Naive thymus-derived CD8-positive, alpha-beta T cell (primary cell): ENCODE data around the gene DSCAM. TPM values are rescaled to one million over a fixed set of nuclear protein-coding genes. Genes with fewer than 3 reads are reported as not detected.

Experiments
- ATAC-seq, 2 donors: fragments of 150-1000 bp; cut with Tn5 transposase in 1 of 2; sonication (Bioruptor Pico), chemical (Tn5 transposase) in 1 of 2; 1 replicate in 1 of 2; 2 replicates in 1 of 2; pipeline ENCODE4 v1.10.0; 2021; ENCODE audit warnings: mild to moderate bottlenecking in 2 of 2, moderate library complexity in 2 of 2
- POLR2A ChIA-PET: fragments of 350-600 bp; sonication (Branson Sonifier 250); formaldehyde crosslinking; loops from one replicate; lab custom pipeline; 2021; ENCODE audit warnings: antibody characterized with exemption; lab: Charles Lee
- DNase-seq, 10 donors: peaks; one replicate each; pipeline versions ENCODE4 v3.0.0 to v3.0.0-alpha.2; 2020 to 2022
- H3K27ac Mint-ChIP-seq, 10 donors: one replicate each; pipeline ENCODE4 v1.8.0; 2020 to 2022; ENCODE audit warnings: mild to moderate bottlenecking in 10 of 10, mixed read lengths in 10 of 10, moderate library complexity in 4 of 10, inconsistent platforms in 1 of 10
- H3K27me3 Mint-ChIP-seq, 5 donors: one replicate each; pipeline ENCODE4 v1.8.0; 2021 to 2022; ENCODE audit warnings: mixed read lengths in 5 of 5
- H3K36me3 Mint-ChIP-seq, 3 donors: one replicate each; pipeline ENCODE4 v1.8.0; 2020 to 2022; ENCODE audit warnings: mixed read lengths in 3 of 3, mild to moderate bottlenecking in 2 of 3, inconsistent platforms in 1 of 3
- H3K4me1 Mint-ChIP-seq, 4 donors: one replicate each; pipeline ENCODE4 v1.8.0; 2021 to 2022; ENCODE audit warnings: mixed read lengths in 4 of 4
- H3K4me3 Mint-ChIP-seq, 10 donors: one replicate each; pipeline ENCODE4 v1.8.0; 2020 to 2022; ENCODE audit warnings: mild to moderate bottlenecking in 10 of 10, mixed read lengths in 10 of 10, moderate library complexity in 6 of 10, inconsistent platforms in 1 of 10
- H3K9me3 Mint-ChIP-seq, 9 donors: one replicate each; pipeline ENCODE4 v1.8.0; 2020 to 2022; ENCODE audit warnings: mixed read lengths in 9 of 9, mild to moderate bottlenecking in 3 of 9, inconsistent platforms in 1 of 9, moderate library complexity in 1 of 9
- polyA plus RNA-seq, 3 donors: library from polyadenylated mRNA; unstranded; fragments of 300-500 nt; fragmentation: Illumina TruSeq; gene quantifications; one replicate each; pipeline ENCODE4 v1.2.3, GENCODE V29; 2021
- total RNA-seq, 8 experiments: library from RNA in 2 of 8; stranded (reverse) in 2 of 8; gene quantifications; one replicate each; pipeline ENCODE4 v1.2.3 and lab custom pipeline; 2021 to 2026

The DSCAM gene
- total and polyA plus RNA-seq, 5 experiments from 2014 or later = not detected

DNA sequence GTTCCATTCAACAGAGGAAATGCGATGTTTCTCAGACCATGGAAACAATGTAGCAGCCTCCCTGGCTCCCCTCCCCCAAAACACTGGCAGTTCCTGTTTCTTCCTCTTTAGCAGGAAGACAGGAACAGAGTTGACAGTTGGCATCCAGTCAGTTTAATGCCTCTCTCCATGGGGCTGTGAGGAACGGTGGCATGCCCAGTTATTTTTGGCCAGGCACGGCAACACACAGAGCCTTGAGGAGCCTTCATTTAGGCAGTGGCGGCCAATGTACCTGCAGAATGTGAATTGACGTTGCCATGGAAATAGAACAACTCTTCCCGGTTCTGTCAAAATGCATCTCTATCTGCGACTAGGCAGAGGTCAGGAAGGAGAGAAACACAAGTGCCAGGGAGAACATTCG is 330.6 kb downstream of the DSCAM start:
- DNase-seq (no peak), ATAC-seq (no peak)
- Mint-ChIP-seq H3K4me3 (no peak overlapping the region), H3K27me3 (peaks cover 0 to 3% (median 0%) of the 10 kb centered on the region in 5 donors), H3K36me3 (no peaks in the 10 kb centered on the region), H3K27ac (no peak overlapping the region), H3K4me1 (peaks cover 0 to 3% (median 0%) of the 10 kb centered on the region in 4 donors), H3K9me3 (peaks cover 0 to 9% (median 0%) of the 10 kb centered on the region in 9 donors)
- POLR2A ChIA-PET = no interaction called here

DNA sequence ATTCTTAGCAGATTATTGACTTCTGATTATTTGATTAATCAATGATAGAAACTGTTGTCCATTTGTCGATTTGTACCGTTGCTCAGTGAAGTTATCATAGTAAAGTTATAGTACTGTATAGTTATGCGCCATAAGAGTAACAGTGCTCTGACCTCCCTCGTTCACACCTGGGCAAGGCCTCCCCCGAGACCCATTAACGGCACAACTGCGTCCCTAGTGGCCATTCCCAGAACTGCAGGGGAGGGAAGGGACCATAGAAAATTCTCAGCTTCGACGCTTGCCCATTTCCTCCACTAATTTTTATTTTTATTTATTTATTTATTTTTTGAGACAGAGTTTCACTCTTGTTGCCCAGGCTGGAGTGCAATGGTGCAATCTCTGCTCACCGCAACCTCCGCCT is 334.4 kb downstream of the DSCAM start:
- H3K36me3 Mint-ChIP-seq = no peaks in the 10 kb centered on the region
- ATAC-seq (no peak), DNase-seq (no peak)
- H3K4me1 Mint-ChIP-seq = peaks cover 0 to 3% (median 0%) of the 10 kb centered on the region in 4 donors
- H3K4me3 Mint-ChIP-seq = no peak overlapping the region
- POLR2A ChIA-PET = no interaction called here
- peaks cover 0 to 3% (median 0%) of the 10 kb centered on the region in 5 donors for H3K27me3 Mint-ChIP-seq
- peaks cover 0 to 9% (median 0%) of the 10 kb centered on the region in 9 donors for H3K9me3 Mint-ChIP-seq
- no peak overlapping the region for H3K27ac Mint-ChIP-seq

DNA sequence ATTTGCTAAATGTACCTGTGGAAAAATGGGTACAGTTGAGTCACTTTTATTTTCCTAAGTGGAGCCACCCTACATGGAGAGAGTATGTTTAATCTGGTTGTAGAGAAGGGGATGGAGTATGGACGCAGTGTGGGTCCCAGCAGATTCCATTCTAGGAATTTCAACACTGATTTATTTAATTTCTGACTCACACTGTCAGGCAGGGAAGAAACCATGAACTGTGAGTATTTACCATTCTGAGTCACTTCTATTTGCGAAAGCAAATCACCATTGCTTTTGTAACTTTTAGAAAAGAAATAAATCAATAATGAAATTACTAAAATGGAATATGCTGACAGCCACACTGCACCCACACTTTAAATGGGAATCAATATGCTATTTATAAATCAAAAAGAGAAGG is 339.0 kb downstream of the DSCAM start:
- DNase-seq (no peak), ATAC-seq (no peak)
- peaks cover 0 to 6% (median 0%) of the 10 kb centered on the region in 9 donors for H3K9me3 Mint-ChIP-seq
- H3K27ac Mint-ChIP-seq = no peak overlapping the region
- peaks cover 0 to 9% (median 2%) of the 10 kb centered on the region in 5 donors for H3K27me3 Mint-ChIP-seq
- no peak overlapping the region for H3K4me3 Mint-ChIP-seq
- POLR2A ChIA-PET = no interaction called here
- H3K36me3 Mint-ChIP-seq = no peaks in the 10 kb centered on the region
- H3K4me1 Mint-ChIP-seq = no peaks in the 10 kb centered on the region

DNA sequence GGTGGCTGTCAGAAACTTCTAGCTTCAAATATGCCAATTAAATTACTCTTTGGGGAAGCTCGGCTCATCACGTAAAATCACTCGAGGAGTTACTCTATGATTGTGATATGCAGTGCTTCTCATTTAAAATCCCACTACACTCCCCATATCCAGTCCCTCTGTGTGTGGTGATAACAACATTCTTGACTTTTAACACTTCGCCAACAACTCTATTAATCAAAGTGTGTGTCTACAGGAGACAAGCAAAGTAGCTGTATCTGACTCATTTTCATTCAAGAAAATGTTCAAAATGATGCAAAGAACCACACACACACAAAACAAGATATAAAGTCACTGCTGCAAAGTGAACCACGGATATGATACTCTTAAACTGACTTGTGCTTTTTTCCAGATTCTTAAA is 341.3 kb downstream of the DSCAM start:
- Mint-ChIP-seq H3K27ac (no peak overlapping the region), H3K4me1 (no peaks in the 10 kb centered on the region), H3K36me3 (no peaks in the 10 kb centered on the region), H3K9me3 (no peaks in the 10 kb centered on the region), H3K4me3 (no peak overlapping the region), H3K27me3 (peaks cover 0 to 9% (median 3%) of the 10 kb centered on the region in 5 donors)
- POLR2A ChIA-PET = no interaction called here
- ATAC-seq (no peak), DNase-seq (no peak)

DNA sequence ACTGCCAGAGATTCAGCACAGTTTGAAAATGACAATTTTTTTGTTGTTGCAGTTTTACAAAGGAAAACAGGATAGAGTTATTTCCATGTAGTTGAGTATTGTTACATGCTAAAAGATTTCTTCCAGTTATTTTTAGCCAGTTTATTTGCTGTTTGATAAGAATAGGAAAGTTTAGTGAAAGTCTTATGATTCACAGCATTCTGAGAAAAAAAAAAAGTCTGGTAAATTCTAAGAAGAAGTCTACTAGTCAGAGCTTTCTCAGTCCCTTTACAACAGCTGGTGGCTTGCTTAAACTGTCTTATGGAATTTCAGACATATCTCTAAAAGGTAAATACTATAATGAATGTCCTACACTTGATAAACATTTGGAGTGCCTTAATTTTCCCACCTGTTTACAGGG is 341.7 kb downstream of the DSCAM start:
- no peaks in the 10 kb centered on the region for H3K36me3 Mint-ChIP-seq
- H3K9me3 Mint-ChIP-seq = no peaks in the 10 kb centered on the region
- no peak for ATAC-seq
- H3K27ac Mint-ChIP-seq = no peak overlapping the region
- H3K4me1 Mint-ChIP-seq = no peaks in the 10 kb centered on the region
- POLR2A ChIA-PET = no interaction called here
- no peak overlapping the region for H3K4me3 Mint-ChIP-seq
- DNase-seq = no peak
- H3K27me3 Mint-ChIP-seq = peaks cover 0 to 9% (median 3%) of the 10 kb centered on the region in 5 donors

DNA sequence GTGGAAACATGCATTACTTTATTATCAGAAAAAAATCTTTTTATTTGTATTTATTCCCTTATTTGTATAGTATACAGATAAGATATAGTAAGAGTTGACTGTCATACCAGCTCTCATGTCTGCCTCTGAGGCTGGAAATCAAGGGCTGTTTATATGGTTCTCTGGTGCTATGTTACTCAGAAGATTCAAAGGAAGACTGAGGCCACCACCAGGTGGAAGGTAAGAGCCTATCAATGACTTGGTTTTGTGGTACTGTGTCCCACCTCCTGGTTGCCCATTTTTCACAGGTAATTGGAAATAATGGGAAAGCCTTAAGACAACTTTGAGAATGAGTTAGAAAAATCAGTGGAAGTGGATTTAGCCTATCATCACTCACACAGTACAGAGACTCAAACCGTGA is 342.1 kb downstream of the DSCAM start:
- ATAC-seq = no peak
- no peaks in the 10 kb centered on the region for H3K36me3 Mint-ChIP-seq
- POLR2A ChIA-PET = no interaction called here
- no peaks in the 10 kb centered on the region for H3K4me1 Mint-ChIP-seq
- H3K27ac Mint-ChIP-seq = no peak overlapping the region
- no peak overlapping the region for H3K4me3 Mint-ChIP-seq
- H3K27me3 Mint-ChIP-seq = peaks cover 0 to 9% (median 3%) of the 10 kb centered on the region in 5 donors
- H3K9me3 Mint-ChIP-seq = no peaks in the 10 kb centered on the region
- DNase-seq = no peak

DNA sequence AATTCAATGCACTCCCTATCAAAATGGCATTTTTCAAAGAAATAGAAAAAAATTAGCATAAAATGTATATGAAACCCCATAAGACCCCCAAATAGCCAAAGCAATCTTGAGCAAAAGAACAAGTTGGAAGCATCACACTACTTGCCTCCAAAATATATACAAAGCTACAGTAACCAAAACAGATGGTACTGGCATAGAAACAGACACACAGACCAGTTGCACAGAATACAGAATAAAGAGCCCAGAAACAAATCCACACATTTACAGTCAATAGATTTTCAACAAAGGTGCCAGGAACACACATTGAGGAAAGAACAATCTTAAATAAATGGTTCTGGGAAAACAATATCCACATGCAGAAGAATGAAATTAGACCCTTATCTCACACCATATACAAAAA is 350.8 kb downstream of the DSCAM start:
- Mint-ChIP-seq H3K4me1 (no peaks in the 10 kb centered on the region), H3K27me3 (peaks cover 0 to 6% (median 0%) of the 10 kb centered on the region in 5 donors), H3K27ac (no peak overlapping the region), H3K4me3 (no peak overlapping the region), H3K9me3 (peaks cover 8 to 22% (median 17%) of the 10 kb centered on the region in 9 donors), H3K36me3 (peaks cover 0 to 12% (median 0%) of the 10 kb centered on the region in 3 donors)
- POLR2A ChIA-PET = no interaction called here
- ATAC-seq (no peak), DNase-seq (no peak)

DNA sequence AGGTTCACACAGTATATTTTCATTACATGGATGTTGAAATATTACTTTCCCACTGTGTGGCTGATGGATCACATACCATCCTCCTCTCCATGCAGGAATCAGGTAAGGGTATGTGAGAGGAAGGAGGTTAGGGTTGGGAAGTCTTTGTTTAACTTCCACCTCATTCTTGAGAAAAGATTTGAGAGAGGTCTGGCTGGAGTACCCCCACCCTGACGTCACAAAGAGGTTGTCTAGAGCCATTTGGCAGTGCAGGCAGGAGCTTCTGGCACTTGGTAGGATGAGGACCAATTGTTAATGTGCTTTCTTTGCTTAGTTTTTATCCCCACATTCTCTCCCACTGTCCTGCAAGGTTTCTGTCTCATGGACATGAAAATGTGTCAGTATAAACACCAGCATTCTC is 356.6 kb downstream of the DSCAM start:
- Mint-ChIP-seq H3K9me3 (peaks cover 8 to 40% (median 21%) of the 10 kb centered on the region in 9 donors), H3K4me3 (no peak overlapping the region), H3K27me3 (peaks cover 0 to 14% (median 0%) of the 10 kb centered on the region in 5 donors), H3K36me3 (peaks cover 0 to 16% (median 0%) of the 10 kb centered on the region in 3 donors), H3K27ac (no peak overlapping the region), H3K4me1 (no peaks in the 10 kb centered on the region)
- POLR2A ChIA-PET = no interaction called here
- ATAC-seq (no peak), DNase-seq (no peak)

DNA sequence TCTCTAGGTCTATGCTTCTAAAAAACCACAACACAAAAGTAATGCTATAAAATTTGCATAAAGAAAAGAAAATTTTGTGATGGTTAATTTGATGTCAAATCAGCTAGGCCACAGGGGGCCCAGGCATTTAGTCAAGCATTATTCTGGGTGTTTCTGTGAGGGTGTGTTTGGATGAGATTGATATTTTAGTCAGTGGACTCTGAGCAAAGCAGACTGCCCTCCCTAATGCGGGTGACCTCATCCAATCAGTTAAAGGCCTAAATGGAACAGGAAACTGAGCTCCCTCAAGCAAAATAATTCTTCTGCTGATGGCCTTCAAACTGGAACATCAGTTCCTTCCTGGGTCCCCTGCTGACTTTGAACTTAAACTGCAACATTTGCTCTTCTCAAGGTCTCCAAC is 358.0 kb downstream of the DSCAM start:
- H3K36me3 Mint-ChIP-seq = peaks cover 0 to 16% (median 0%) of the 10 kb centered on the region in 3 donors
- DNase-seq = no peak
- H3K4me3 Mint-ChIP-seq = no peak overlapping the region
- peaks cover 0 to 11% (median 0%) of the 10 kb centered on the region in 5 donors for H3K27me3 Mint-ChIP-seq
- no peak overlapping the region for H3K27ac Mint-ChIP-seq
- peaks cover 6 to 40% (median 19%) of the 10 kb centered on the region in 9 donors for H3K9me3 Mint-ChIP-seq
- no peaks in the 10 kb centered on the region for H3K4me1 Mint-ChIP-seq
- POLR2A ChIA-PET = no interaction called here
- ATAC-seq = no peak

DNA sequence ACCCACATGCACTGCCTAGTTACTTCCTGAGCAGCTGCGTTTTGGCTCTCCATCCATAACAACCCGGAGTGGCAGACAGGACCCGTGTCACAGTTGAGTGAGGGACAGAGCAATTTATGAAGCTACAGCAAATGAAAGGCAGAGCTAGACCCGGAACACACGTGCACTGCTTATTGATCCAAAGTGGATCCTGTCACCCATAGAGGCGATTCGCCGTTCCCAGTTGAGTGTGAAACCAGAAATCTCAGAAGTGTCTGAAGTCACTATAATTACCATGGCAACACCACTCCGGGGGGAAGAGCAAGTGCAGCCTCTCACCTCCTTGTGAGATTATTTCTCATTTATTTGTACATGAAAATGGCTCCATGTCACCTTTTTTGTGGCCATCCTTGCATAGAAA is 365.2 kb downstream of the DSCAM start:
- Mint-ChIP-seq H3K9me3 (peaks cover 0 to 5% (median 0%) of the 10 kb centered on the region in 9 donors), H3K27ac (no peak overlapping the region), H3K27me3 (peaks cover 0 to under 1% (median 0%) of the 10 kb centered on the region in 5 donors), H3K4me3 (no peak overlapping the region), H3K36me3 (no peaks in the 10 kb centered on the region), H3K4me1 (no peaks in the 10 kb centered on the region)
- POLR2A ChIA-PET = no interaction called here
- DNase-seq = no peak
- ATAC-seq = no peak

DNA sequence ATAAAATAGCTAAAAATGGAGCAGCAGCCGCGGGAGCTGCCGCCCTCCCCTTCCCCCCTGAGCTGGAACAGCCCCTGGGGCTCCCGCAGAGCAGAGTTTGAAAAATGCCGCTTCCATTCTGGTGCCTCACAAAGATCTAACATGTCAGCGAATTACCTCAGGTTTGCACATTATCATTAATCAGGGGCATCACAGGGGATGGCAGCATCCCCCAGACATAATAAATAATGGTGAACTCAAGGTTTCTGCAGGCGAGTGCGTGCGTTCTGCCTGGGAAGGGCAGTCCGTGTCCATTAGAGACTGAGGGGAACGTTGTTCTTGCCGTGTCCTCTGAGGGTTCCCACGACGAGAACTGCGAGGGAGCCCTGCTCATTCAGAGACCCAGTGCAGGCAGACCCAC is 372.4 kb downstream of the DSCAM start:
- Mint-ChIP-seq H3K27ac (no peak overlapping the region), H3K9me3 (peaks cover 0 to 3% (median 0%) of the 10 kb centered on the region in 9 donors), H3K4me3 (no peak overlapping the region), H3K4me1 (no peaks in the 10 kb centered on the region), H3K36me3 (no peaks in the 10 kb centered on the region), H3K27me3 (peaks cover 0 to 7% (median 3%) of the 10 kb centered on the region in 5 donors)
- DNase-seq = no peak
- ATAC-seq = no peak
- POLR2A ChIA-PET = no interaction called here

DNA sequence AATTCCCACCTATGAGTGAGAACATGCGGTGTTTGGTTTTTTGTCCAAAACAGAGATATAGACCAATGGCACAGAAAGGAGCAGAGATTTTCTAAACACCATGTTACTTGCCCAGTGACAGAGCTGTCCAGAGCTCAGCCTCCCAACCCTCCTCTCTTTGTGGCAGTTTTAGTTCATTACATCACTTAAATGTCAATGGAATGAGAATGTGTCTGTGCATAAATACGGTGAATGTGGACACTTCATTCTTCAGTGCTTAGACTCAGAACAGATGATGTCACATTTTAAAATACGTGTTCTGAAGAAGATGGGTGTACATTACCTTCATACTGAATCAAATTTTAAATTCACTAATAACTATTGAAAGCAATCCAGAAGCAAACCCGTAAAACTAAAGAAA is 374.9 kb downstream of the DSCAM start:
- ATAC-seq = no peak
- POLR2A ChIA-PET = no interaction called here
- Mint-ChIP-seq H3K9me3 (peaks cover 0 to 3% (median 0%) of the 10 kb centered on the region in 9 donors), H3K4me3 (no peak overlapping the region), H3K4me1 (no peaks in the 10 kb centered on the region), H3K36me3 (no peaks in the 10 kb centered on the region), H3K27ac (no peak overlapping the region), H3K27me3 (peaks cover 0 to 9% (median 3%) of the 10 kb centered on the region in 5 donors)
- DNase-seq = no peak

DNA sequence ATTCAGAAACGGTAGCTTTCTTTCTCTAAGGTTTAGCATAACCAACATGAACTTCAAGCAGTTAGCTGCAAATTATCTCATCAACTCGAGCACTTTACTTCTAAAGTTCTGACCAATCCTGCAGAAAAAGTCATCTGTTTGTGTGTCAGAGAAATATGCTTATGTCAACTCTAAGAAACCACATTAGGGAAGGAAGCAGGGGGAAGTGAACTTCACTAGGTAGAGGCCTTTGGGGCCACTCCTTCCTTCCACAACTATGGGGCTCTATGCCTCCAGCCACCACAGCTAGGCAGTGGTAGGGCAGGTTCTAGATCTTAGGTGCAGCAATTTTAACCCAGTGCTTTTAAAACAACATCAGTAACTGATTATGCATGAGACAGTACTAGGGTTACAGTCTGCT is 375.9 kb downstream of the DSCAM start:
- ATAC-seq = no peak
- H3K9me3 Mint-ChIP-seq = peaks cover 0 to 3% (median 0%) of the 10 kb centered on the region in 9 donors
- no peak overlapping the region for H3K27ac Mint-ChIP-seq
- H3K36me3 Mint-ChIP-seq = no peaks in the 10 kb centered on the region
- DNase-seq = no peak
- peaks cover 2 to 7% (median 3%) of the 10 kb centered on the region in 5 donors for H3K27me3 Mint-ChIP-seq
- no peaks in the 10 kb centered on the region for H3K4me1 Mint-ChIP-seq
- H3K4me3 Mint-ChIP-seq = no peak overlapping the region
- POLR2A ChIA-PET = no interaction called here

DNA sequence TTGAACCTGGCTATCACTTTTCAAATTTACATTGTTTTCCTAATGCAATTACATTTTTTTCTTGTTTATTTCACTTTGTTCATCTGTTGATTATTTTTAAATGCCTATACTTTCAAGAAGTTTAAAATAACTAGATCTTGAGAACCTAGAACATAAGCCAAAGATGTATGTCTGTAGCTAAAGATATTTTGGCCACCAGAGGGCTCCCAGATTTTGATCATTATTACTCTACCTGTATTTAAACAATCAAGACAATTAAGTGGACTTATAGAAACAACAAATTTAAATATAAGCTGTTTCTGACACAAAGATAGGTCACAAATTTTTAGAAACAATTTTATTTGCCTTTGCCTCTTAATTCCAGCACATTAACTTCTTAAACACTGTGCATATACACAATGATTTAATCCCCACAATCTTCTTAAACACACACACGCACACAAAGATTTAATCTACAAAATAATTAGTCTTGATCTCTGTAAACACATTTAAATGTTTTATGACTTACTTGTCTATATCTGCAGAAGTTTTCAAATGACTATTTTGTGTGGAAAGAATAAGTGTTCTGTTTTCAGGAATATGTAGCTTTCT is 380.0 kb downstream of the DSCAM start:
- H3K27ac Mint-ChIP-seq = no peak overlapping the region
- ATAC-seq (no peak), DNase-seq (no peak)
- H3K4me3 Mint-ChIP-seq = no peak overlapping the region
- H3K36me3 Mint-ChIP-seq = no peaks in the 10 kb centered on the region
- H3K27me3 Mint-ChIP-seq = peaks cover 0 to 29% (median 6%) of the 10 kb centered on the region in 5 donors
- H3K9me3 Mint-ChIP-seq = peaks cover 0 to 12% (median 0%) of the 10 kb centered on the region in 9 donors
- H3K4me1 Mint-ChIP-seq = peaks cover 0 to 3% (median 0%) of the 10 kb centered on the region in 4 donors
- POLR2A ChIA-PET = no interaction called here
